Astrocyte (in vitro differentiated cells and primary cell): Measurements from ENCODE around the gene WDR33. TPM values are rescaled to one million over a fixed set of nuclear protein-coding genes. Genes with fewer than 3 reads are reported as not detected.

Experiments used
- DNase-seq: peaks from one replicate; pipeline ENCODE4 v3.0.0-alpha.2; 2010; ENCODE audit warnings: low read depth
- FAIRE-seq: peaks from 2 replicates; lab custom pipeline; 2011; peaks lifted over from hg19 to GRCh38; lab: Jason Lieb, UNC
- H2AFZ ChIP-seq: 2 replicates; pipeline ENCODE4 v1.6.0; 2012; ENCODE audit warnings: low read depth, low read length, inconsistent platforms
- H3K27ac ChIP-seq: 2 replicates; pipeline ENCODE4 v1.5.1; 2011; ENCODE audit warnings: low read depth, low read length, inconsistent platforms
- H3K27me3 ChIP-seq: 2 replicates; pipeline ENCODE4 v1.6.0; 2011; ENCODE audit warnings: low read length, inconsistent platforms; ENCODE audit not compliant: insufficient read depth
- H3K36me3 ChIP-seq: 2 replicates; pipeline ENCODE4 v1.5.1; 2011; ENCODE audit warnings: low read length, inconsistent platforms; ENCODE audit not compliant: insufficient read depth
- H3K4me1 ChIP-seq: 2 replicates; pipeline ENCODE4 v1.5.1; 2011; ENCODE audit warnings: low read length, inconsistent platforms; ENCODE audit not compliant: insufficient read depth
- H3K4me2 ChIP-seq: 2 replicates; pipeline ENCODE4 v1.6.0; 2012; ENCODE audit warnings: low read length, inconsistent platforms
- H3K4me3 ChIP-seq: 2 replicates; pipeline ENCODE4 v1.5.1; 2011; ENCODE audit warnings: low read depth, mild to moderate bottlenecking, low read length, inconsistent platforms; ENCODE audit not compliant: insufficient read depth
- H3K79me2 ChIP-seq: 2 replicates; pipeline ENCODE4 v1.6.0; 2012; ENCODE audit warnings: mild to moderate bottlenecking, low read length, inconsistent platforms; ENCODE audit not compliant: insufficient read depth
- H3K9ac ChIP-seq: 2 replicates; pipeline ENCODE4 v1.6.0; 2012; ENCODE audit warnings: mild to moderate bottlenecking, low read length, inconsistent platforms
- H3K9me3 ChIP-seq: 2 replicates; pipeline ENCODE4 v1.5.1; 2012; ENCODE audit warnings: low read depth, mild to moderate bottlenecking, low read length, inconsistent platforms; ENCODE audit not compliant: insufficient read depth
- H4K20me1 ChIP-seq: 2 replicates; pipeline ENCODE4 v1.6.0; 2012; ENCODE audit warnings: low read length, inconsistent platforms; ENCODE audit not compliant: insufficient read depth
- H3K27ac Mint-ChIP-seq: one replicate; pipeline ENCODE4 v1.8.0; 2021; ENCODE audit warnings: mild to moderate bottlenecking, mixed read lengths; ENCODE audit not compliant: unreplicated experiment
- H3K27me3 Mint-ChIP-seq: one replicate; pipeline ENCODE4 v1.8.0; 2021; ENCODE audit warnings: low read depth, mixed read lengths; ENCODE audit not compliant: unreplicated experiment
- H3K36me3 Mint-ChIP-seq: one replicate; pipeline ENCODE4 v1.8.0; 2021; ENCODE audit warnings: low read depth, mixed read lengths; ENCODE audit not compliant: unreplicated experiment
- H3K4me1 Mint-ChIP-seq: one replicate; pipeline ENCODE4 v1.8.0; 2021; ENCODE audit warnings: low read depth, mixed read lengths; ENCODE audit not compliant: unreplicated experiment
- H3K4me3 Mint-ChIP-seq: one replicate; pipeline ENCODE4 v1.8.0; 2021; ENCODE audit warnings: mild to moderate bottlenecking, moderate library complexity, mixed read lengths; ENCODE audit not compliant: unreplicated experiment
- H3K9me3 Mint-ChIP-seq: one replicate; pipeline ENCODE4 v1.8.0; 2021; ENCODE audit warnings: mild to moderate bottlenecking, mixed read lengths; ENCODE audit not compliant: unreplicated experiment
- CTCF ChIP-seq: IDR thresholded peaks from 2 replicates; pipeline ENCODE4 v1.5.1; 2011; ENCODE audit warnings: low read depth, mild to moderate bottlenecking, inconsistent platforms, low read length, moderate library complexity; ENCODE audit not compliant: insufficient read depth
- EZH2 ChIP-seq: IDR thresholded peaks from 2 replicates; pipeline ENCODE4 v1.6.1; 2012; ENCODE audit warnings: mild to moderate bottlenecking, low read length, inconsistent platforms; ENCODE audit not compliant: insufficient read depth
- total RNA-seq: library from RNA; stranded (reverse); gene quantifications from 2 replicates; pipeline ENCODE4 v1.2.1, GENCODE V29; 2021

Gene WDR33
- total RNA-seq, 1 donor from 2014 or later: 40.9 TPM

GRCh38 chr2:127700527-127701192 lies 110.3 kb downstream of the WDR33 start:
- peak overlapping the region; percentile 90 for H3K9ac ChIP-seq
- no peaks in the 10 kb centered on the region for H3K9me3 ChIP-seq
- no peaks in the 10 kb centered on the region for H3K27me3 ChIP-seq
- Mint-ChIP-seq H3K4me3 (peak overlapping the region; percentile 88), H3K27me3 (no peaks in the 10 kb centered on the region), H3K36me3 (peaks cover 7% of the 10 kb centered on the region), H3K27ac (peak overlapping the region; percentile 80), H3K4me1 (peaks cover 19% of the 10 kb centered on the region), H3K9me3 (no peaks in the 10 kb centered on the region)
- TF ChIP-seq EZH2 (no peak), CTCF (no peak)
- peaks cover 5% of the 10 kb centered on the region for H3K36me3 ChIP-seq
- H2AFZ ChIP-seq: peak overlapping the region; percentile 89
- peak overlapping the region; percentile 73 for H3K4me3 ChIP-seq
- H3K79me2 ChIP-seq: peaks cover 24% of the 10 kb centered on the region
- H4K20me1 ChIP-seq: peaks cover 16% of the 10 kb centered on the region
- no peak for FAIRE-seq
- DNase-seq: no peak
- peak overlapping the region; percentile 95 for H3K4me2 ChIP-seq
- H3K4me1 ChIP-seq: peaks cover 16% of the 10 kb centered on the region
- peak overlapping the region; percentile 91 for H3K27ac ChIP-seq

GRCh38 chr2:127698553-127699355 lies 112.2 kb downstream of the WDR33 start:
- Histone ChIP-seq H3K4me3 (no peak overlapping the region), H3K9ac (no peak overlapping the region), H2AFZ (no peak overlapping the region), H3K79me2 (peaks cover 18% of the 10 kb centered on the region), H3K4me1 (peaks cover 16% of the 10 kb centered on the region), H3K36me3 (no peaks in the 10 kb centered on the region), H3K4me2 (no peak overlapping the region), H4K20me1 (peaks cover 13% of the 10 kb centered on the region), H3K27me3 (no peaks in the 10 kb centered on the region), H3K27ac (no peak overlapping the region), H3K9me3 (no peaks in the 10 kb centered on the region)
- H3K9me3 Mint-ChIP-seq: no peaks in the 10 kb centered on the region
- H3K36me3 Mint-ChIP-seq: peaks cover 7% of the 10 kb centered on the region
- FAIRE-seq (no peak), DNase-seq (no peak)
- no peak overlapping the region for H3K27ac Mint-ChIP-seq
- TF ChIP-seq EZH2: no peak
- no peak for TF ChIP-seq CTCF
- no peak overlapping the region for H3K4me3 Mint-ChIP-seq
- peaks cover 15% of the 10 kb centered on the region for H3K4me1 Mint-ChIP-seq
- no peaks in the 10 kb centered on the region for H3K27me3 Mint-ChIP-seq
